Activated T-cell treated with anti-CD3 and anti-CD28 coated beads, Interleukin-2, amount 50 U/mL, for 24 hours (primary cell): Measurements from ENCODE around the gene FAM78A.
"Not testable (repeated sequence)": the region's sequence is repeated elsewhere in the genome, so short reads cannot be mapped to it uniquely, and the experiment has no call there.

Experiments used
- DNase-seq: peaks from one replicate; pipeline ENCODE4 v3.0.0-alpha.2; 2020
- H3K27ac Mint-ChIP-seq: 2 replicates; pipeline ENCODE4 v1.8.0; 2020; ENCODE audit warnings: mild to moderate bottlenecking, mixed read lengths
- H3K27me3 Mint-ChIP-seq: 2 replicates; pipeline ENCODE4 v1.8.0; 2020; ENCODE audit warnings: mixed read lengths
- H3K36me3 Mint-ChIP-seq: 2 replicates; pipeline ENCODE4 v1.8.0; 2020; ENCODE audit warnings: low read depth, mixed read lengths
- H3K4me1 Mint-ChIP-seq: 2 replicates; pipeline ENCODE4 v1.8.0; 2020; ENCODE audit warnings: low read depth, mixed read lengths
- H3K4me3 Mint-ChIP-seq: 2 replicates; pipeline ENCODE4 v1.8.0; 2020; ENCODE audit warnings: mild to moderate bottlenecking, moderate library complexity, mixed read lengths
- H3K9me3 Mint-ChIP-seq: 2 replicates; pipeline ENCODE4 v1.8.0; 2020; ENCODE audit warnings: mixed read lengths

FAM78A gene

DNA sequence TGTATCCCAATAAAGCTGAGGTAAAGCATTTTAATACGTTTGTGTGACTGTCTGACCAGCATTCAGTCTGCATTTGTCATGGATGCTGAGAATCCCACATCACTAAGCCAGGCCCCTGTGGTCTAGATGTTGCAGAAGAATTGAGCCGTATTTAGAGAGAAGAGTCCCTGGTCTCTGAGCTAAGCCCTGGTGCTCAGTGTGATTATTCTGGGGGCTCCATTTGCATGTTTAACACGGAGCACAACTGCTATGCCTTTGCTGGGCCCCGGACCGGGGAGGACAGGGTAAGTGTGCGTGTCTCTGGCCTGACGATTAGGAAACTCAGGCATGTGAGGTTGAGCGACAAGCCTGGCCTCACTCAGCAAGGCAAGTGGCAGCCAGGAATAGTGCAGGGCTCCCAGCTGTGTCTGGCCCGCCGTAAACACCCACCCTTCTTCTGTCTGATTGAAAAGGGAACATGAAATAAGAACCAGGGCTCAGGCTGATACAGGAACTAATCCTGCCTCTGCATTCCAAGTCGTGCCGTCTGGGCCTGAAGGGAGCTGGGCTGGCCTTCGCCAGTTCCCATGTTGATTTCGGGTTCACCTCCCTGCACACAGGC lies 22.3 kb downstream of the FAM78A start:
- H3K36me3 Mint-ChIP-seq: peaks cover 19% of the 10 kb centered on the region
- no peak for DNase-seq
- H3K27me3 Mint-ChIP-seq: no peaks in the 10 kb centered on the region
- no peaks in the 10 kb centered on the region for H3K9me3 Mint-ChIP-seq
- peak overlapping the region; percentile 76 for H3K4me3 Mint-ChIP-seq
- H3K27ac Mint-ChIP-seq: peak overlapping the region; percentile 59
- H3K4me1 Mint-ChIP-seq: peaks cover 57% of the 10 kb centered on the region

DNA sequence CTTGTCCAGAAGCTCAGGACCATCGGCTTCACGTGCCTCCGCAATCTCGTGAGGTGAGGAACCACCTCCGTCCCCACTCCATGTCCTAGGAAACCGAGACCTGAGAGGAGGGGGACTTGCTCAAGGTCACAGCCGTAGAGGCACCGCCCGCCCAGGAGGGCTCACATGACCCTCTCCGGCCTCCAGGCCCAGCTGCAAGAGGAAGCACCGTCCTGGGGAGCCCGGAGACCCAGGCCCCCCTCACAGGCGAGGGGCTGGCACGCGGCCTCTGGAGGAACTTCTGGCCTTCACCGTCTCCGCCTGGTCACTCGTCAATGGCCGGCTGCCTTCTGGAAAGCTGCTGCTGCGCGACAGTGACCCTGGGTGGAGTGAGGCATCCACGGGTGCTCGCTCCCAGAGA lies 24.2 kb downstream of the FAM78A start:
- H3K27ac Mint-ChIP-seq: no peak overlapping the region
- no peaks in the 10 kb centered on the region for H3K27me3 Mint-ChIP-seq
- peaks cover 45% of the 10 kb centered on the region for H3K4me1 Mint-ChIP-seq
- H3K4me3 Mint-ChIP-seq: peak overlapping the region; percentile 76
- H3K9me3 Mint-ChIP-seq: no peaks in the 10 kb centered on the region
- H3K36me3 Mint-ChIP-seq: peaks cover 2% of the 10 kb centered on the region
- no peak for DNase-seq

DNA sequence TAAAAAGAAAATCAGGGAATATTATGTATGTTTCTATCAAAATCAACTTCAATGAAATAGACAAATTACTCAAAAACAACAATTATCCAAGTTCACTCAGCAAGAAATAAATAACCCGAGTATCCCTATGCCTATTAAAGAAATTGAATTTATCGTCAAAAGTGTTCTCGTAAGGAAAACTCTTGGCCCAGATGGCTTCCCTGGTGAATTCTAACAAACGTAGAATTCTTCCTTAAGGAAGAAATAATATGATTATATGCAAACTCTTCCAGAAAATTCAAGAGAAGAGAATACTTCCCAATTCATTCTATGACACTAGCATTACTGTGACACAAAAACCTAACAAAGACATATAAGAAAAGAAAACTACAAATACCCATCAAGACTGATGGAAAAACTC lies 29.7 kb downstream of the FAM78A start:
- Mint-ChIP-seq H3K4me1 (peaks cover 2% of the 10 kb centered on the region), H3K27me3 (no peaks in the 10 kb centered on the region), H3K27ac (no peak overlapping the region), H3K9me3 (no peaks in the 10 kb centered on the region), H3K36me3 (no peaks in the 10 kb centered on the region), H3K4me3 (no peak overlapping the region)
- DNase-seq: no peak

- H3K27ac Mint-ChIP-seq: not testable (repeated sequence)
Measured at GRCh38 chr9:131244331-131244730, 32.0 kb downstream of the FAM78A start.

DNA sequence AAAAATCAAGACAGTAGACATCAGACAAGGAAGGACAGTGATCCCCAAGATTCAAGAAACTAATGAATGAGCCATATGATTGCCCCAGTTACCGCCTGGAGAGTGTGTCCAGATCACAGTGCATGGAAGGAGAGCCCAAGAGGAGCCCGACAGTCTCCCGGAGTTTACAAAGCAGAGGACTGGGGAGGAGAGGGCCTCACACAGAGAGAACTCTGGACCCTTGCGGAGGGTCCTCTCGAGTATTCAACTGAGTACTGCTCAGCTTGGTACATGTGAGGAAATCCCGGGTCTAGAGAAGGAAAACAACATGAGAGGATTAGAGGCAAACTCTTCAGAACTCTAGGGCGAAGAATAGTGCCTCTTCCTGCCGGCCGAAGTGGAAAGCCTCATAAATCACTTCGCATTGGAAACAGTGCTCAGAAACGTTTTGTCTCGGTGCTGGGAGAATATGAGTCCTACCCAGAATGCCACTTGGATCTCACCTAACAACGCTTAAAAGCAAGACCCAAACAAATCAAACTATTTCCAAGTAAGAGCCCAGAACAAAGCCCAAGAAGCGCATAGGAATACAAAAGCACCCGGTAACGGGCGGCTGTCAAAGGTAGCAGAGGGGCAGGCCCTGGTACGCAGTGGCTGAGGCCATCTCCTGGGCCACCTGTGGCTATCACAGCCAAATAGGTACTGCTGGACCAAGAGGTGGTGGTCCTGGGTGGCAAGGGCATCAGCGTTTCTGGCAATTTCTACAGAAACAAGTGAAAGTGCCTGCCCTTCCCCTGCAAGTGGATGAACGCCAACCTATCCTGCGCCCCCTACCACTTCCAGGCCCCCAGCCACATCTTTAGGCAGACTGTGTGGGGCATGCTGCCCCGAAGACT lies 36.0 kb downstream of the FAM78A start:
- peak; percentile 23 for DNase-seq
- Mint-ChIP-seq H3K27me3 (no peaks in the 10 kb centered on the region), H3K4me1 (peaks cover 39% of the 10 kb centered on the region), H3K4me3 (no peak overlapping the region), H3K36me3 (peaks cover 9% of the 10 kb centered on the region), H3K27ac (no peak overlapping the region), H3K9me3 (no peaks in the 10 kb centered on the region)

More at GRCh38 chr9:131244331-131244730, 32.0 kb downstream of the FAM78A start:
- not testable (repeated sequence) for DNase-seq, H3K4me1 Mint-ChIP-seq, H3K4me3 Mint-ChIP-seq, H3K9me3 Mint-ChIP-seq, H3K36me3 Mint-ChIP-seq, H3K27me3 Mint-ChIP-seq

- H3K27me3 Mint-ChIP-seq: no peaks in the 10 kb centered on the region
- peaks cover 18% of the 10 kb centered on the region for H3K36me3 Mint-ChIP-seq
- H3K4me1 Mint-ChIP-seq: peaks cover 48% of the 10 kb centered on the region
- peak overlapping the region; percentile 13 for H3K27ac Mint-ChIP-seq
- DNase-seq: peak; percentile 15
- no peak overlapping the region for H3K4me3 Mint-ChIP-seq
- no peaks in the 10 kb centered on the region for H3K9me3 Mint-ChIP-seq
Measured at GRCh38 chr9:131239161-131239975, 36.9 kb downstream of the FAM78A start.

- Mint-ChIP-seq H3K9me3 (no peaks in the 10 kb centered on the region), H3K4me1 (peaks cover 57% of the 10 kb centered on the region), H3K27ac (peak overlapping the region; percentile 97), H3K27me3 (no peaks in the 10 kb centered on the region), H3K4me3 (peak overlapping the region; percentile 72), H3K36me3 (peaks cover 26% of the 10 kb centered on the region)
- DNase-seq: no peak
Measured at GRCh38 chr9:131238402-131239021, 37.8 kb downstream of the FAM78A start.

DNA sequence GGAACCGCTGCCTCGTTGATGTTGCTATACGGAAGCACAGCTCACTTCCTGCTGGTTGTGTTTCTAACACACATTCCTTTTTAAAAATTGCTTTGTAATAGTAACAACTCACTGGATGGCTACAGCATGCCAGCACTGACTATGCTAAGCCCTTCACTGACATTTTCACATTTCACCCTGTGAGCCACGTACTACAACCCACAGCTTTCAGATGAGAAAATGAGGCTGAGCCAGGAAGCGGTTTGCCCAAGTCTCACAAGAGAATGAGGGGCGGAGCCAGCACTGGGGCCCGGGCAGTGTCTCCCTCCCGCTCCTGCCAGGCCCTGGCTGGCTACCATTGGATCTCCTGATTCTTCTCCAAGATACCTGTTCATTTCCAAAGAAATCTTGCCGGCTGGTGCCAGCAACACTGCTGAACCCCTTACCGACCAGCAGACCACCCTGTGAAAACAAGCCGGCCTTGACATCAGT lies 38.3 kb downstream of the FAM78A start:
- Mint-ChIP-seq H3K27me3 (no peaks in the 10 kb centered on the region), H3K36me3 (peaks cover 30% of the 10 kb centered on the region), H3K4me1 (peaks cover 61% of the 10 kb centered on the region), H3K4me3 (peak overlapping the region; percentile 72), H3K9me3 (no peaks in the 10 kb centered on the region), H3K27ac (peak overlapping the region; percentile 97)
- peak; percentile 88 for DNase-seq

- H3K4me1 Mint-ChIP-seq: peaks cover 61% of the 10 kb centered on the region
- H3K27me3 Mint-ChIP-seq: no peaks in the 10 kb centered on the region
- H3K27ac Mint-ChIP-seq: peak overlapping the region; percentile 97
- H3K36me3 Mint-ChIP-seq: peaks cover 35% of the 10 kb centered on the region
- H3K9me3 Mint-ChIP-seq: no peaks in the 10 kb centered on the region
- peak overlapping the region; percentile 72 for H3K4me3 Mint-ChIP-seq
- no peak for DNase-seq
Measured at GRCh38 chr9:131237291-131237690, 39.0 kb downstream of the FAM78A start.

- Mint-ChIP-seq H3K27ac (peak overlapping the region; percentile 97), H3K36me3 (peaks cover 40% of the 10 kb centered on the region), H3K27me3 (no peaks in the 10 kb centered on the region), H3K4me1 (peaks cover 61% of the 10 kb centered on the region), H3K9me3 (no peaks in the 10 kb centered on the region), H3K4me3 (no peak overlapping the region)
- DNase-seq: no peak
Measured at GRCh38 chr9:131236761-131237160, 39.5 kb downstream of the FAM78A start.

- Mint-ChIP-seq H3K27me3 (no peaks in the 10 kb centered on the region), H3K4me1 (peaks cover 59% of the 10 kb centered on the region), H3K4me3 (no peak overlapping the region), H3K36me3 (peaks cover 46% of the 10 kb centered on the region), H3K27ac (peak overlapping the region; percentile 97), H3K9me3 (no peaks in the 10 kb centered on the region)
- no peak for DNase-seq
Measured at GRCh38 chr9:131236161-131236560, 40.1 kb downstream of the FAM78A start.

GRCh38 chr9:131235480-131235851 lies 40.8 kb downstream of the FAM78A start:
- DNase-seq: no peak
- Mint-ChIP-seq H3K36me3 (peaks cover 52% of the 10 kb centered on the region), H3K27me3 (no peaks in the 10 kb centered on the region), H3K4me1 (peaks cover 59% of the 10 kb centered on the region), H3K4me3 (no peak overlapping the region), H3K27ac (no peak overlapping the region), H3K9me3 (no peaks in the 10 kb centered on the region)

DNA sequence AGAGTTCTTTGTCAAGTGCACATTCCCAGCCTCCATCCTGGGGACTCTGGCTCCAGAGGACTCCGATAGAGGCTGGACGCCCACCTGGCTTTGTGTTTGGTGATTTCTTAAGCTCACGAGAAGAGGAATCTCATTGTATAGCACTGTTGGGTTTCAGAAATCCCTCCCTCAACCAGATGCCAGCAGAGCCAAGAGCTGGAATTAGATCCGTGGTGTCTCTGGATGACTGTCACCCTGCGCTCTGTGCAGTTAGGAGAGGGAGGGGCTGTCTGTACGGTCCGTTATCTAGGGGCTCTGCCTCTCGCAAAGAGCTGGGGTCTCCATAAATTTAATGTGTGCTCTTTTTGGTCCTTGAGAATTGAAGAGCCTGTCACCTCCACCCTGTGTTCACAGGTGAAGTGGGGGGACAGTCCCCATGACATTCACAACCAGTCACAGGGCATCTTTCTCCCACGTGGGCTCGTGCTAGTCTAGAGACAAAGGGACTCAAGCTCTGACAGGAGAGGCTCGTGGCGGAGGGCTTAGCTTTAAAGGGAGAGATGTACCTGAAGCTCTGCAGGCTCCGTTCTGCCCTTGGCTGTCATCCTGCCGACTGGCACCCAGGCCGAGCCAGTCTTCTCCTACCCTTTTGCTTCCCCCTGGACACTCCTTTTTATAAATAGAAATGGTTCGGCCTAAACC lies 41.4 kb downstream of the FAM78A start:
- Mint-ChIP-seq H3K4me3 (no peak overlapping the region), H3K4me1 (peaks cover 59% of the 10 kb centered on the region), H3K27me3 (no peaks in the 10 kb centered on the region), H3K27ac (no peak overlapping the region), H3K36me3 (peaks cover 57% of the 10 kb centered on the region), H3K9me3 (no peaks in the 10 kb centered on the region)
- no peak for DNase-seq

DNA sequence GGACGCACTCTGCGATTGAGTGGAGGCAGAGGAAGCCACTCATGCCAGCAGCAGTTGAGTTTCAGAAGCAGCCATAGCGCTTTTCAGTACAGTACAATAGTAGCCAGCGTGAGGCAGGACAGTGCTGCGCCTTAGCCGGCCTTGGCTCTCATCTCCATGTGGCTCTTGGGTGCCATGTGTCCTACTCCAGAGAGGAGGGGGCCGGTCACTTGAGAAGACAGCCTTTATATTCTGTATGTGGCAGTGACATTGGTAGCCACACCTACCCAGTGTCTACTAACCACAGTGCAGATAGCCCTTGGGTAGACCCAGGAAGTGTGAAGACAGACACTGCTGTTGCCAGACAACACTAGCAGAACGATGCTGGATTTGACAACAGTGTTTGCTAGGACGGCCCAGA lies 42.3 kb downstream of the FAM78A start:
- Mint-ChIP-seq H3K9me3 (no peaks in the 10 kb centered on the region), H3K27me3 (no peaks in the 10 kb centered on the region), H3K27ac (peak overlapping the region; percentile 90), H3K4me1 (peaks cover 55% of the 10 kb centered on the region), H3K4me3 (peak overlapping the region; percentile 47), H3K36me3 (peaks cover 67% of the 10 kb centered on the region)
- DNase-seq: no peak
